Measurements from ENCODE around the gene TCERG1. TPM values are rescaled to one million over a fixed set of nuclear protein-coding genes. Genes with fewer than 3 reads are reported as not detected.

Gene TCERG1
- total and polyA plus RNA-seq, 9 of the 15 experiments (the other 6 are each of a cell fraction or from before 2014, with no cell fraction given) = 50.3 to 148 (median 119) TPM

GRCh38 chr5:146446861-146447733 is at the start of gene TCERG1 (continued):
- TF ChIP-seq, protein P1, sequence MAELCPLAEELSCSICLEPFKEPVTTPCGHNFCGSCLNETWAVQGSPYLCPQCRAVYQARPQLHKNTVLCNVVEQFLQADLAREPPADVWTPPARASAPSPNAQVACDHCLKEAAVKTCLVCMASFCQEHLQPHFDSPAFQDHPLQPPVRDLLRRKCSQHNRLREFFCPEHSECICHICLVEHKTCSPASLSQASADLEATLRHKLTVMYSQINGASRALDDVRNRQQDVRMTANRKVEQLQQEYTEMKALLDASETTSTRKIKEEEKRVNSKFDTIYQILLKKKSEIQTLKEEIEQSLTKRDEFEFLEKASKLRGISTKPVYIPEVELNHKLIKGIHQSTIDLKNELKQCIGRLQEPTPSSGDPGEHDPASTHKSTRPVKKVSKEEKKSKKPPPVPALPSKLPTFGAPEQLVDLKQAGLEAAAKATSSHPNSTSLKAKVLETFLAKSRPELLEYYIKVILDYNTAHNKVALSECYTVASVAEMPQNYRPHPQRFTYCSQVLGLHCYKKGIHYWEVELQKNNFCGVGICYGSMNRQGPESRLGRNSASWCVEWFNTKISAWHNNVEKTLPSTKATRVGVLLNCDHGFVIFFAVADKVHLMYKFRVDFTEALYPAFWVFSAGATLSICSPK (IDR thresholded peaks at IDR 0.05; ENCODE audit: borderline replicate concordance) = no peak
- TF ChIP-seq STAT5B (CRISPR knock-in tag; IDR thresholded peaks at IDR 0.05) (no peak), KLF1 (tag; IDR thresholded peaks at IDR 0.05) (peak; percentile 56; the same call in 1 of the 2 replicates), FOXM1 (IDR thresholded peaks at IDR 0.05; ENCODE audit: low read depth) (peak; percentile 94), FOXM1 (CRISPR knock-in tag; IDR thresholded peaks at IDR 0.05; ENCODE audit: low read depth) (peak; percentile 76; the same call in 1 of the 2 replicates), ZNF830 (CRISPR knock-in tag; IDR thresholded peaks at IDR 0.05) (peak; percentile 58; the same call in 1 of the 2 replicates), CBFB (CRISPR knock-in tag; IDR thresholded peaks at IDR 0.05) (no peak), CBX3 (IDR thresholded peaks at IDR 0.05; ENCODE audit: borderline replicate concordance in 1 of 2, low read length in 2 of 2) (peak in 1 of 2 experiments; percentile 98; a peak in 2 of 3 replicates), GATAD2B (IDR thresholded peaks at IDR 0.05; ENCODE audit: borderline replicate concordance) (no peak), ZBTB49 (CRISPR knock-in tag; IDR thresholded peaks at IDR 0.05; ENCODE audit: borderline replicate concordance) (peak; percentile 93), POLR2AphosphoS5 (IDR thresholded peaks at IDR 0.05; ENCODE audit: control insufficient read depth, insufficient read depth, low read depth, low read length) (peak; percentile 71), ZNF146 (CRISPR knock-in tag; IDR thresholded peaks at IDR 0.05; ENCODE audit: unreplicated experiment) (no peak), TCF3 (CRISPR knock-in tag; IDR thresholded peaks at IDR 0.05) (no peak), SMARCA5 (IDR thresholded peaks at IDR 0.05) (no peak)
- TF ChIP-seq, protein P2, sequence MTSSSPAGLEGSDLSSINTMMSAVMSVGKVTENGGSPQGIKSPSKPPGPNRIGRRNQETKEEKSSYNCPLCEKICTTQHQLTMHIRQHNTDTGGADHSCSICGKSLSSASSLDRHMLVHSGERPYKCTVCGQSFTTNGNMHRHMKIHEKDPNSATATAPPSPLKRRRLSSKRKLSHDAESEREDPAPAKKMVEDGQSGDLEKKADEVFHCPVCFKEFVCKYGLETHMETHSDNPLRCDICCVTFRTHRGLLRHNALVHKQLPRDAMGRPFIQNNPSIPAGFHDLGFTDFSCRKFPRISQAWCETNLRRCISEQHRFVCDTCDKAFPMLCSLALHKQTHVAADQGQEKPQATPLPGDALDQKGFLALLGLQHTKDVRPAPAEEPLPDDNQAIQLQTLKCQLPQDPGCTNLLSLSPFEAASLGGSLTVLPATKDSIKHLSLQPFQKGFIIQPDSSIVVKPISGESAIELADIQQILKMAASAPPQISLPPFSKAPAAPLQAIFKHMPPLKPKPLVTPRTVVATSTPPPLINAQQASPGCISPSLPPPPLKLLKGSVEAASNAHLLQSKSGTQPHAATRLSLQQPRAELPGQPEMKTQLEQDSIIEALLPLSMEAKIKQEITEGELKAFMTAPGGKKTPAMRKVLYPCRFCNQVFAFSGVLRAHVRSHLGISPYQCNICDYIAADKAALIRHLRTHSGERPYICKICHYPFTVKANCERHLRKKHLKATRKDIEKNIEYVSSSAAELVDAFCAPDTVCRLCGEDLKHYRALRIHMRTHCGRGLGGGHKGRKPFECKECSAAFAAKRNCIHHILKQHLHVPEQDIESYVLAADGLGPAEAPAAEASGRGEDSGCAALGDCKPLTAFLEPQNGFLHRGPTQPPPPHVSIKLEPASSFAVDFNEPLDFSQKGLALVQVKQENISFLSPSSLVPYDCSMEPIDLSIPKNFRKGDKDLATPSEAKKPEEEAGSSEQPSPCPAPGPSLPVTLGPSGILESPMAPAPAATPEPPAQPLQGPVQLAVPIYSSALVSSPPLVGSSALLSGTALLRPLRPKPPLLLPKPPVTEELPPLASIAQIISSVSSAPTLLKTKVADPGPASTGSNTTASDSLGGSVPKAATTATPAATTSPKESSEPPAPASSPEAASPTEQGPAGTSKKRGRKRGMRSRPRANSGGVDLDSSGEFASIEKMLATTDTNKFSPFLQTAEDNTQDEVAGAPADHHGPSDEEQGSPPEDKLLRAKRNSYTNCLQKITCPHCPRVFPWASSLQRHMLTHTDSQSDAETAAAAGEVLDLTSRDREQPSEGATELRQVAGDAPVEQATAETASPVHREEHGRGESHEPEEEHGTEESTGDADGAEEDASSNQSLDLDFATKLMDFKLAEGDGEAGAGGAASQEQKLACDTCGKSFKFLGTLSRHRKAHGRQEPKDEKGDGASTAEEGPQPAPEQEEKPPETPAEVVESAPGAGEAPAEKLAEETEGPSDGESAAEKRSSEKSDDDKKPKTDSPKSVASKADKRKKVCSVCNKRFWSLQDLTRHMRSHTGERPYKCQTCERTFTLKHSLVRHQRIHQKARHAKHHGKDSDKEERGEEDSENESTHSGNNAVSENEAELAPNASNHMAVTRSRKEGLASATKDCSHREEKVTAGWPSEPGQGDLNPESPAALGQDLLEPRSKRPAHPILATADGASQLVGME (CRISPR knock-in tag; IDR thresholded peaks at IDR 0.05) = 0 out of 2 replicates have a peak, but pooled peaks have one; percentile 23
